ENCODE measurements around the gene SMIM33. TPM values are rescaled to one million over a fixed set of nuclear protein-coding genes. Genes with fewer than 3 reads are reported as not detected.
"Not testable (repeated sequence)": the region's sequence is repeated elsewhere in the genome, so short reads cannot be mapped to it uniquely, and the experiment has no call there.

SMIM33 gene
- polyA plus RNA-seq, 1 donor from 2014 or later: not detected

GRCh38 chr5:139468421-139468931 lies 2.3 kb upstream of the SMIM33 start:
- no peak overlapping the region for H3K27ac Mint-ChIP-seq
- H3K9me3 Mint-ChIP-seq: no peaks in the 10 kb centered on the region
- peaks cover 8% of the 10 kb centered on the region for H3K27me3 Mint-ChIP-seq
- peaks cover 0 to 6% (median 4%) of the 10 kb centered on the region in 3 donors for H3K4me1 Mint-ChIP-seq
- peaks cover 3% of the 10 kb centered on the region for H3K36me3 Mint-ChIP-seq
- H3K4me3 Mint-ChIP-seq: no peak overlapping the region

DNA sequence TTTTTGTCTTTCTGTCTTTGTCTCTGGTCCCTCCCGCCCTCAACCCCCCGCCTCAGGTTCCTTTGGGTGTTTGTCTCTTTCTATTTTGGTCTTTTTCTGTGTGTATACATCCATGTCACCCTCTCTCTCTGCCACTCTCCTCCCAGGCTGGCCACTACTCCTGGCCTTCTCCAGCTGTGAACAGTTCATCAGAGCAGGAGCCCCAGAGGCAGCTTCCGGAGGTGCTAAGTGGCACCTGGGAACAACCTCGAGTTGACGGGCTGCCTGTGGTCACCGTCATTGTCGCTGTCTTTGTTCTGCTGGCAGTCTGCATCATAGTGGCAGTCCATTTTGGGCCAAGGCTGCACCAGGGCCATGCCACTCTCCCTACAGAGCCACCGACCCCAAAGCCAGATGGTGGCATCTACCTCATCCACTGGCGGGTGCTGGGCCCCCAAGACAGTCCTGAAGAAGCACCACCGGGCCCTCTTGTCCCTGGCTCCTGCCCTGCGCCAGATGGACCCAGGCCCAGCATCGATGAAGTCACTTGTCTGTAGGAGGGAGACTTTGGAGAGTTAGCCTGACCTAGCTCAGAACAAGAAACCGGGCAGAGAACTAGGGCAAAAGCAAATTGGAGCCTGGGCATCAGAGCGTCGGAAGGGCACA lies 1.7 kb downstream of the SMIM33 start:
- Mint-ChIP-seq H3K4me1 (peaks cover 0 to 11% (median 9%) of the 10 kb centered on the region in 3 donors), H3K4me3 (peak overlapping the region in 2 of 4 donors; percentile 26 to 67), H3K27ac (peak overlapping the region in 1 of 3 donors; percentile 83), H3K27me3 (peaks cover 3% of the 10 kb centered on the region), H3K9me3 (peaks cover 0 to 2% (median 0%) of the 10 kb centered on the region in 3 donors), H3K36me3 (peaks cover 6% of the 10 kb centered on the region)

GRCh38 chr5:139473105-139473504 lies 2.3 kb downstream of the SMIM33 start:
- peaks cover 0 to 2% (median 0%) of the 10 kb centered on the region in 3 donors for H3K9me3 Mint-ChIP-seq
- no peak overlapping the region for H3K27ac Mint-ChIP-seq
- no peak overlapping the region for H3K4me3 Mint-ChIP-seq
- H3K27me3 Mint-ChIP-seq: peaks cover 3% of the 10 kb centered on the region
- H3K4me1 Mint-ChIP-seq: peaks cover 0 to 11% (median 9%) of the 10 kb centered on the region in 3 donors
- peaks cover 6% of the 10 kb centered on the region for H3K36me3 Mint-ChIP-seq

- H3K27ac Mint-ChIP-seq: no peak overlapping the region
These were observed 2.8 kb downstream of the SMIM33 start for GRCh38 chr5:139473565-139473964.

DNA sequence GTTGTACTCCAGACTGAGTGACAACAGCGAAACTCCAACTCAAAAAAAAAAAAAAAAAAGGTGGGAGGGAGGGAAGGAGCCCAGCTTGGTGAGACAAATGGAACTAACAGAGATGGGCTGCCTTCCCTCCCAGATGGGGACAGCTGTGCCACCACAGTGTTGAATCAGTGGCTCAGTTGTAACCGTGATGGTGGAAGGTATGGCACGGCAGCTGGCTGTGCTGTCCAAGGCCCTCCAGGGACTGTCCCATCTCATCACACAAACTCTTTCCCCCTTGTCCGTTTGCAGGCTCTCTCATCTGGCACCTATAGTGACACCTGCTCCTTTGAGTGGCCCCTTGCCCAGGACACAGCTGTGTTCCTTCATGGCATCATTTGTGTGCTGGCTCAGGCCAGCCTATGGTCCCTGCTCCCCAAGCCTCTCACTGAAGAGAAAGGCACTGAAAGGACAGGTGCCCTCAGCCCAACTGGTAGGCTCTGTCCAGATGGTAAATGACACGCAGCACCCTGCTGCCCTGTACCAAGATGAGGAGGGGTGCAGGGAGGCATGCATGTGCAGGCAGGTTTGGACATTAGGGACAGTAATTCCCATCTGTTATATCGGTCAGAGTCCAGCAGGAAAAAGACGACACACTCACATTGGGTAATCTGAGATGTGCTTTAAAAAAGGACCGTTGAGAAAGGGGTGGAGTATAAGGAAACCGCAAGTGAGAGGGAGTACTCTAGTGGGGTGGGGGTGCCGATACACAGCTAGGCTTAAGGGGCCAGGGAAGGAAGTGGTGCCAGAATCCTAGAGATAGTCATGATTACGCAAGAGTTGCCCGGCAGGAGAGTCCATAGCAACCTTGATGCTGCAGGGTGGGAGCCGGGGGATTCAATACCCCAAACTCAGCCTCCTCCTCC lies 4.3 kb downstream of the SMIM33 start:
- H3K9me3 Mint-ChIP-seq: peaks cover 0 to 2% (median 0%) of the 10 kb centered on the region in 3 donors
- peaks cover 3% of the 10 kb centered on the region for H3K36me3 Mint-ChIP-seq
- H3K4me1 Mint-ChIP-seq: peaks cover 0 to 11% (median 9%) of the 10 kb centered on the region in 3 donors
- no peaks in the 10 kb centered on the region for H3K27me3 Mint-ChIP-seq
- H3K27ac Mint-ChIP-seq: peak overlapping the region in 1 of 3 donors; percentile 76
- no peak overlapping the region for H3K4me3 Mint-ChIP-seq

More at GRCh38 chr5:139473565-139473964, 2.8 kb downstream of the SMIM33 start:
- Mint-ChIP-seq H3K4me1 (peaks cover 0 to 11% (median 9%) of the 10 kb centered on the region in 3 donors), H3K9me3 (peaks cover 0 to 2% (median 0%) of the 10 kb centered on the region in 3 donors), H3K36me3 (peaks cover 6% of the 10 kb centered on the region), H3K27me3 (peaks cover 3% of the 10 kb centered on the region), H3K4me3 (no peak overlapping the region)

DNA sequence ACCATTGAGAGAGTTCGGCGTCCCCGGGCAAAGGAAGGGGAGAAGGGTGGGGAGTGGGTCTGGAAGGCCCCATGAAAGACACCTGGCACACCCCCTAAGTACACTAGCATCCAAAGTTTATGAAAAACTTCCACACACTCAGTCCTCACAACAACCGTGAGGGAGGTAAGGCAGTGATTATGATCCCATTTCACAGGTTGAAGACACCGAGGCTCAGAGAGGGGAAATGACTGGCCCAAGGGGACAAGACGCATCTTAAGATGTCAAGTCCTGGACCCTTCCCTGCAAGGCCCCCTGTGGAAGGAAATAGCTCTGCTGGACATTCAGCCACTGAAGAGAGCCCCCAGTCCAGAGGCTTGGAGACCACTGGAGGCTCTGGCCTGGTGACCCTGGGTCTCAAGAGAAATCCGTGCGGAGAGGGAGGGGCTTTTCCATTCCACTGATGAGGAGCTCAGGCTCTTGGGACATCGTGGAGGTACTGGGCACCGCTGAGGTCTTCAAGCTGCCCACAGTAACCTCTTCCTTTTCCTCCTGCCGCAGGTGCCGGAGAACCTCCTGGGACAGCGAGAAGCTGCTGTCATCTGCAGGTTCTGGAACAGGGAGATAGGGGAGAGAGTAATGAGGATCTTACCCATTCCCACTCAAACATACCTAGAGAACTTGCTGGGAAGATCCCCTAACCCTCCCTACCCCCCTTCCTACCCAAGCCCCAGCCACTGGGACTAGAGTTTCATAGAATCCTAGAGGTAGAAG lies 5.2 kb downstream of the SMIM33 start:
- H3K36me3 Mint-ChIP-seq: peaks cover 3% of the 10 kb centered on the region
- H3K4me1 Mint-ChIP-seq: peaks cover 6 to 8% (median 7%) of the 10 kb centered on the region in 3 donors
- peak overlapping the region in 1 of 3 donors; percentile 16 for H3K27ac Mint-ChIP-seq
- H3K9me3 Mint-ChIP-seq: peaks cover 0 to 2% (median 0%) of the 10 kb centered on the region in 3 donors
- H3K27me3 Mint-ChIP-seq: no peaks in the 10 kb centered on the region
- no peak overlapping the region for H3K4me3 Mint-ChIP-seq

DNA sequence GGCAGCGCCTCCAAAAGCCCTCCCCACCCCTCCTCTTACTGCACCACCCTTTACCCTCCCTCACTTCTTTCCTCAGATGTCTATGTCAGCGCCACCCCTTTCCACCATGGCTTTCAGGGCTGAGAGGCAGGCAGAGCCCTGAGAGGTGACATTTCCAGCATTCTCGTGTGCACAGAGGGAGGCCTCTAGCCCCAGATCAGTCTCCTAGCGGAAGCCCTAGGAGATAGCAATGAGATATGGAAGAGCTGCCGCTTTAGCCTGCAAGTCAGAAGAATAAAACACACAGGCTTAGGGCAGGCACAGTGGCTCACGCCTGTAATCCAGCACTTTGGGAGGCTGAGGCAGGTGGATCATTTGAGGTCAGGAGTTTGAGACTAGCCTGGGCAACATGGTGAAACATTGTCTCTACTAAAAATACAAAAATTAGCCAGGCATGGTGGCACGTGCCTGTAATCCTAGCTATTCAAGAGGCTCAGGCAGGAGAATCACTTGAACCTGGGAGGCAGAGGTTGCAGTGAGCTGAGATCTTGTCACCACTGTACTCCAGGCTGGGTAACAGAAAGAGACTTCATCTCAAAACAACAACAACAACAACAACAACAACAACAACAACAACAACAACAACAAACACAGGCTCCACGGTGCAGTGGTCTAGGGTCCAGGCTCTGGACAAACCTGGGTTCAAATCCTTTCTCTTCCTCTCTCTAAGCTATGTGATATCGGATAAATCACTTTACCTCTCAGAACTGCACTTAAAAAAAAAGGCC lies 8.0 kb downstream of the SMIM33 start:
- H3K36me3 Mint-ChIP-seq, H3K9me3 Mint-ChIP-seq, H3K27me3 Mint-ChIP-seq, H3K4me3 Mint-ChIP-seq, H3K27ac Mint-ChIP-seq: not testable (repeated sequence)
- peaks cover 13 to 17% (median 15%) of the 10 kb centered on the region in 3 donors for H3K4me1 Mint-ChIP-seq

- H3K27ac Mint-ChIP-seq, H3K36me3 Mint-ChIP-seq, H3K4me3 Mint-ChIP-seq, H3K9me3 Mint-ChIP-seq, H3K27me3 Mint-ChIP-seq: not testable (repeated sequence)
- peaks cover 13 to 17% (median 15%) of the 10 kb centered on the region in 3 donors for H3K4me1 Mint-ChIP-seq
These were observed 8.9 kb downstream of the SMIM33 start for GRCh38 chr5:139479729-139480128.

- peak overlapping the region in 2 of 4 donors; percentile 52 to 82 for H3K4me3 Mint-ChIP-seq
- H3K27me3 Mint-ChIP-seq: no peaks in the 10 kb centered on the region
- no peaks in the 10 kb centered on the region for H3K9me3 Mint-ChIP-seq
- no peak overlapping the region for H3K27ac Mint-ChIP-seq
- peaks cover 11 to 13% (median 12%) of the 10 kb centered on the region in 3 donors for H3K4me1 Mint-ChIP-seq
- no peaks in the 10 kb centered on the region for H3K36me3 Mint-ChIP-seq
These were observed 10.3 kb downstream of the SMIM33 start for GRCh38 chr5:139481122-139481533.

DNA sequence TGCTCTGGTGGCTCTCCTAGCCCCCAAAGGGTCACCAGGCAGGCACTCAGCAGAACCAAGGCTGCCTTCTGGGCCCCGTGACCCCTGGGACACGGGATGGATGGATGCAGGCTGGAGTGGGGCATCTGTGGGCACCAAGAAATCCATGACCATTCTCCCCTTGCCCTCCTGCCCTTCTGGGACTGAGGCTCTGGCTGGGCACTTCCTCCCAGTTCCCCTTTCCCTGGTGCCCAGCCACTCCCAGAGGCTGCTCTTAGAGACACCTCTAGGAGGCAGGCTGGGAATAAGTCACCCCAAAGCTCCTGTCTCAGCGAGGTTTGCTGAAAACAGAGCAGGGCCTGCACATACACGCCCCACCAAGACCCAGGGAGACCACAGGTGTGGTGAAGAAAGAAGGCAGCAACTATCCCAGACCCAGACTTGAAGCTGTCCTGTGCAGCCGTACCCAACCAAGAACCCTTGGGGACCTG lies 10.8 kb downstream of the SMIM33 start:
- peaks cover 11 to 13% (median 12%) of the 10 kb centered on the region in 3 donors for H3K4me1 Mint-ChIP-seq
- H3K27ac Mint-ChIP-seq: no peak overlapping the region

GRCh38 chr5:139482050-139482889 lies 11.5 kb downstream of the SMIM33 start, which contains the start of gene STING1:
Gene STING1 (minus strand): TSS chr5:139482758. CDS start chr5:139481704, 1,054 bp downstream.
- peak within 1 kb of the TSS in 3 of 4 donors; percentile 62 to 83 (median 74) for H3K4me3 Mint-ChIP-seq
- H3K4me1 Mint-ChIP-seq: peaks cover 11 to 13% (median 12%) of the 10 kb centered on the region in 3 donors
- no peaks in the 10 kb centered on the region for H3K9me3 Mint-ChIP-seq
- peak within 1 kb of the TSS in 1 of 3 donors; percentile 71 for H3K27ac Mint-ChIP-seq
- H3K36me3 Mint-ChIP-seq: no peaks in the 10 kb centered on the region
- H3K27me3 Mint-ChIP-seq: no peaks in the 10 kb centered on the region

More for the DNA sequence above, 10.8 kb downstream of the SMIM33 start:
- no peaks in the 10 kb centered on the region for H3K9me3 Mint-ChIP-seq
- peak overlapping the region in 3 of 4 donors; percentile 18 to 83 (median 52) for H3K4me3 Mint-ChIP-seq
- H3K36me3 Mint-ChIP-seq: no peaks in the 10 kb centered on the region
- H3K27me3 Mint-ChIP-seq: no peaks in the 10 kb centered on the region

- Mint-ChIP-seq H3K4me1 (peaks cover 11 to 13% (median 12%) of the 10 kb centered on the region in 3 donors), H3K27ac (peak overlapping the region in 1 of 3 donors; percentile 9), H3K4me3 (peak overlapping the region in 2 of 4 donors; percentile 62 to 74)
- not testable (repeated sequence) for H3K27me3 Mint-ChIP-seq, H3K36me3 Mint-ChIP-seq, H3K9me3 Mint-ChIP-seq
These were observed 12.0 kb downstream of the SMIM33 start for GRCh38 chr5:139482890-139483208.

DNA sequence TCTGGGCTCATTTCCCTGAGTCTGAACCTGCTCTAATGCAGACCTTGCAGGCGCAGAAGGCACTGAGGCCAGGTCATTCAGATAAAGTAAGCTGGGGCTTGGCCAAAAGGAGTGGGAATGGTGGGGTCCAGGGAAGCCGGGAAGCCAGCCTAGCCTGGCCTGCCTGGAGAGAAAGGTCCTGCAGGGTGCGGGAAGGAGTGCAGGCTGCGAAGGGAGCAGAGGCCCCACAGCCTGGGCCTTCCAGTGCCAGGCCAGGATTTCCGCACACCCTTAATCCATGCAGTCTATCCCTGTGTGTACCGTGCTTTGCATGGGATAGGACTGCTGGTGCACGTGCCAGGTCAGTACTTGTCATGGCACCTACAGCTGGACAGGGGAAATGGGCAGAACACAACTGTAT lies 15.4 kb downstream of the SMIM33 start:
- no peaks in the 10 kb centered on the region for H3K9me3 Mint-ChIP-seq
- no peak overlapping the region for H3K27ac Mint-ChIP-seq
- H3K36me3 Mint-ChIP-seq: no peaks in the 10 kb centered on the region
- H3K4me1 Mint-ChIP-seq: peaks cover 6 to 12% (median 12%) of the 10 kb centered on the region in 3 donors
- H3K4me3 Mint-ChIP-seq: no peak overlapping the region
- peaks cover 3% of the 10 kb centered on the region for H3K27me3 Mint-ChIP-seq
